Measurements from ENCODE around the gene CLCA4. TPM values are rescaled to one million over a fixed set of nuclear protein-coding genes. Genes with fewer than 3 reads are reported as not detected.
"Not testable (repeated sequence)": the region's sequence is repeated elsewhere in the genome, so short reads cannot be mapped to it uniquely, and the experiment has no call there.

The CLCA4 gene
- total and polyA plus RNA-seq, 5 experiments from 2014 or later: 0.11 TPM; not detected in 4

GRCh38 chr1:86583593-86583992, 36.7 kb downstream of the CLCA4 start:
- H3K27me3 Mint-ChIP-seq: peaks cover 0 to 9% (median 5%) of the 10 kb centered on the region in 5 donors
- no peak overlapping the region for H3K27ac Mint-ChIP-seq
- H3K36me3 Mint-ChIP-seq: no peaks in the 10 kb centered on the region
- ATAC-seq: no peak
- POLR2A ChIA-PET: no interaction called here
- no peaks in the 10 kb centered on the region for H3K9me3 Mint-ChIP-seq
- no peaks in the 10 kb centered on the region for H3K4me1 Mint-ChIP-seq
- H3K4me3 Mint-ChIP-seq: no peak overlapping the region
- DNase-seq: no peak

GRCh38 chr1:86594284-86594770, 47.4 kb downstream of the CLCA4 start:
- peaks cover 6 to 45% (median 20%) of the 10 kb centered on the region in 9 donors for H3K9me3 Mint-ChIP-seq
- ATAC-seq (no peak), DNase-seq (no peak)
- H3K27ac Mint-ChIP-seq: no peak overlapping the region
- peaks cover 0 to 23% (median 2%) of the 10 kb centered on the region in 3 donors for H3K36me3 Mint-ChIP-seq
- POLR2A ChIA-PET: no interaction called here
- peaks cover 3 to 11% (median 8%) of the 10 kb centered on the region in 5 donors for H3K27me3 Mint-ChIP-seq
- H3K4me3 Mint-ChIP-seq: no peak overlapping the region
- no peaks in the 10 kb centered on the region for H3K4me1 Mint-ChIP-seq

- ATAC-seq (no peak), DNase-seq (no peak)
- Mint-ChIP-seq H3K9me3 (peaks cover 10 to 51% (median 20%) of the 10 kb centered on the region in 9 donors), H3K4me1 (no peaks in the 10 kb centered on the region), H3K36me3 (peaks cover 0 to 27% (median 2%) of the 10 kb centered on the region in 3 donors), H3K27me3 (peaks cover 0 to 8% (median 3%) of the 10 kb centered on the region in 5 donors), H3K4me3 (no peak overlapping the region), H3K27ac (no peak overlapping the region)
- POLR2A ChIA-PET: no interaction called here
Observed at GRCh38 chr1:86596224-86596623, 49.3 kb downstream of the CLCA4 start.

- Mint-ChIP-seq H3K4me3 (no peak overlapping the region), H3K27ac (no peak overlapping the region), H3K4me1 (no peaks in the 10 kb centered on the region), H3K9me3 (peaks cover 10 to 55% (median 24%) of the 10 kb centered on the region in 9 donors), H3K36me3 (peaks cover 0 to 27% (median 2%) of the 10 kb centered on the region in 3 donors), H3K27me3 (peaks cover 0 to 8% (median 3%) of the 10 kb centered on the region in 5 donors)
- DNase-seq (no peak), ATAC-seq (no peak)
- POLR2A ChIA-PET: no interaction called here
Observed at GRCh38 chr1:86596741-86597290, 49.9 kb downstream of the CLCA4 start.

GRCh38 chr1:86606080-86606479, 59.2 kb downstream of the CLCA4 start:
- peaks cover 0 to 19% (median 6%) of the 10 kb centered on the region in 5 donors for H3K27me3 Mint-ChIP-seq
- POLR2A ChIA-PET, H3K4me3 Mint-ChIP-seq, H3K4me1 Mint-ChIP-seq, H3K27ac Mint-ChIP-seq, DNase-seq, ATAC-seq: not testable (repeated sequence)
- H3K36me3 Mint-ChIP-seq: peaks cover 0 to 11% (median 0%) of the 10 kb centered on the region in 3 donors
- peaks cover 8 to 66% (median 18%) of the 10 kb centered on the region in 9 donors for H3K9me3 Mint-ChIP-seq

- Mint-ChIP-seq H3K27me3 (peaks cover 2 to 17% (median 6%) of the 10 kb centered on the region in 5 donors), H3K4me1 (peaks cover 2 to 12% (median 5%) of the 10 kb centered on the region in 4 donors), H3K4me3 (no peak overlapping the region), H3K9me3 (peaks cover 3 to 33% (median 23%) of the 10 kb centered on the region in 9 donors), H3K27ac (peak overlapping the region in 1 of 10 donors; percentile 40), H3K36me3 (peaks cover 3 to 20% (median 11%) of the 10 kb centered on the region in 3 donors)
- POLR2A ChIA-PET: no interaction called here
- DNase-seq (no peak), ATAC-seq (no peak)
Observed at GRCh38 chr1:86616433-86616832, 69.6 kb downstream of the CLCA4 start.

- peaks cover 2 to 12% (median 5%) of the 10 kb centered on the region in 4 donors for H3K4me1 Mint-ChIP-seq
- ATAC-seq (peak in 1 of 2 donors; percentile 42), DNase-seq (peak in 2 of 10 donors; percentile 0 to 14)
- H3K36me3 Mint-ChIP-seq: peaks cover 3 to 21% (median 11%) of the 10 kb centered on the region in 3 donors
- POLR2A ChIA-PET: no interaction called here
- H3K9me3 Mint-ChIP-seq: peaks cover 3 to 37% (median 20%) of the 10 kb centered on the region in 9 donors
- peak overlapping the region in 5 of 10 donors; percentile 4 to 40 (median 12) for H3K27ac Mint-ChIP-seq
- peaks cover 7 to 18% (median 8%) of the 10 kb centered on the region in 5 donors for H3K27me3 Mint-ChIP-seq
- no peak overlapping the region for H3K4me3 Mint-ChIP-seq
Observed at GRCh38 chr1:86616871-86617270, 70.0 kb downstream of the CLCA4 start.

- POLR2A ChIA-PET: no interaction called here
- no peak overlapping the region for H3K27ac Mint-ChIP-seq
- DNase-seq (no peak), ATAC-seq (no peak)
- peaks cover 2 to 12% (median 5%) of the 10 kb centered on the region in 4 donors for H3K4me1 Mint-ChIP-seq
- peaks cover 3 to 15% (median 5%) of the 10 kb centered on the region in 3 donors for H3K36me3 Mint-ChIP-seq
- no peak overlapping the region for H3K4me3 Mint-ChIP-seq
- H3K9me3 Mint-ChIP-seq: peaks cover 0 to 35% (median 13%) of the 10 kb centered on the region in 9 donors
- H3K27me3 Mint-ChIP-seq: peaks cover 10 to 16% (median 12%) of the 10 kb centered on the region in 5 donors
Observed at GRCh38 chr1:86618358-86618757, 71.5 kb downstream of the CLCA4 start.

- ATAC-seq (no peak), DNase-seq (no peak)
- H3K4me3 Mint-ChIP-seq: no peak overlapping the region
- H3K36me3 Mint-ChIP-seq: peaks cover 2 to 14% (median 3%) of the 10 kb centered on the region in 3 donors
- peaks cover 2 to 12% (median 5%) of the 10 kb centered on the region in 4 donors for H3K4me1 Mint-ChIP-seq
- POLR2A ChIA-PET: no interaction called here
- no peak overlapping the region for H3K27ac Mint-ChIP-seq
- peaks cover 0 to 28% (median 9%) of the 10 kb centered on the region in 9 donors for H3K9me3 Mint-ChIP-seq
- peaks cover 11 to 14% (median 12%) of the 10 kb centered on the region in 5 donors for H3K27me3 Mint-ChIP-seq
Observed at GRCh38 chr1:86619313-86619712, 72.4 kb downstream of the CLCA4 start.

GRCh38 chr1:86621286-86621685, 74.4 kb downstream of the CLCA4 start:
- Mint-ChIP-seq H3K27me3 (peaks cover 8 to 12% (median 12%) of the 10 kb centered on the region in 5 donors), H3K4me1 (peaks cover 2 to 11% (median 5%) of the 10 kb centered on the region in 4 donors), H3K9me3 (peaks cover 0 to 30% (median 11%) of the 10 kb centered on the region in 9 donors), H3K27ac (no peak overlapping the region), H3K36me3 (peaks cover 0 to 14% (median 0%) of the 10 kb centered on the region in 3 donors), H3K4me3 (no peak overlapping the region)
- DNase-seq: no peak
- POLR2A ChIA-PET: no interaction called here
- no peak for ATAC-seq

Other genes starting within 250 kb of the CLCA4 start
- 10 to 100 TPM; 44.7 to 47.8 TPM for gene ODF2L, start 150.8 kb upstream of the CLCA4 start, total RNA-seq
- 10 to 100 TPM; 21.4 to 32.1 (median 25.4) TPM for gene ODF2L, start 150.8 kb upstream of the CLCA4 start, polyA plus RNA-seq
- not detected for gene CLCA2, start 122.9 kb upstream of the CLCA4 start, total RNA-seq
- not detected for gene CLCA2, start 122.9 kb upstream of the CLCA4 start, polyA plus RNA-seq
- gene CLCA1, start 78.2 kb upstream of the CLCA4 start, total RNA-seq: not detected
- gene CLCA1, start 78.2 kb upstream of the CLCA4 start, polyA plus RNA-seq: not detected
- 10 to 100 TPM; 46.1 to 50.0 TPM for gene SH3GLB1, start 157.5 kb downstream of the CLCA4 start, total RNA-seq
- gene SH3GLB1, start 157.5 kb downstream of the CLCA4 start, polyA plus RNA-seq: 10 to 100 TPM; 21.5 to 29.8 (median 26.3) TPM

All from naive thymus-derived CD8-positive, alpha-beta T cell (primary cell).